H9 (cell line): ENCODE measurements around the gene LRP1B. TPM values are rescaled to one million over a fixed set of nuclear protein-coding genes. Genes with fewer than 3 reads are reported as not detected.

Experiments
- DNase-seq: peaks from one replicate; pipeline ENCODE4 v3.0.0-alpha.2; 2017
- H2AFZ ChIP-seq: one replicate; pipeline ENCODE4 v1.6.1; 2013; ENCODE audit warnings: mild to moderate bottlenecking, low read length, control low read depth, moderate library complexity
- H2AK5ac ChIP-seq: 2 replicates; pipeline ENCODE4 v1.6.1; 2013; ENCODE audit warnings: low read length, control low read depth, mixed read lengths; ENCODE audit not compliant: insufficient read length
- H2BK120ac ChIP-seq: one replicate; pipeline ENCODE4 v1.6.1; 2013; ENCODE audit warnings: low read depth, mild to moderate bottlenecking, low read length, control low read depth, inconsistent platforms; ENCODE audit not compliant: poor library complexity, severe bottlenecking
- H2BK12ac ChIP-seq: 2 replicates; pipeline ENCODE4 v1.6.1; 2013; ENCODE audit warnings: low read length, control low read depth, mixed read lengths, low read depth; ENCODE audit not compliant: insufficient read length
- H2BK15ac ChIP-seq: 2 replicates; pipeline ENCODE4 v1.6.1; 2013; ENCODE audit warnings: low read depth, low read length, control low read depth
- H2BK20ac ChIP-seq: one replicate; pipeline ENCODE4 v1.6.1; 2013; ENCODE audit warnings: low read depth, mild to moderate bottlenecking, low read length, control low read depth, inconsistent platforms; ENCODE audit not compliant: poor library complexity, severe bottlenecking
- H2BK5ac ChIP-seq: 2 replicates; pipeline ENCODE4 v1.6.1; 2013; ENCODE audit warnings: low read length, control low read depth, mixed read lengths; ENCODE audit not compliant: insufficient read length
- H3K14ac ChIP-seq: 2 replicates; pipeline ENCODE4 v1.6.1; 2013; ENCODE audit warnings: low read length, control low read depth; ENCODE audit not compliant: insufficient read depth
- H3K18ac ChIP-seq: 2 replicates; pipeline ENCODE4 v1.6.1; 2013; ENCODE audit warnings: low read depth, mild to moderate bottlenecking, mixed read lengths, low read length, control low read depth; ENCODE audit not compliant: insufficient read length
- H3K23ac ChIP-seq: 2 replicates; pipeline ENCODE4 v1.6.1; 2013; ENCODE audit warnings: low read length, control low read depth, mixed read lengths, low read depth; ENCODE audit not compliant: insufficient read length
- H3K23me2 ChIP-seq: 2 replicates; pipeline ENCODE4 v1.6.1; 2013; ENCODE audit warnings: low read depth, mild to moderate bottlenecking, mixed read lengths, low read length, control low read depth; ENCODE audit not compliant: insufficient read length, poor library complexity, severe bottlenecking
- H3K27ac ChIP-seq: 2 replicates; pipeline ENCODE4 v1.5.1; 2013; ENCODE audit warnings: low read length, control low read depth, mixed read lengths, low read depth; ENCODE audit not compliant: insufficient read length
- H3K27me3 ChIP-seq: 2 replicates; pipeline ENCODE4 v1.6.1; 2013; ENCODE audit warnings: low read length, control low read depth, inconsistent platforms; ENCODE audit not compliant: insufficient read depth
- H3K4ac ChIP-seq: 2 replicates; pipeline ENCODE4 v1.6.1; 2013; ENCODE audit warnings: low read depth, mild to moderate bottlenecking, control low read depth, inconsistent platforms, low read length, moderate library complexity
- H3K4me1 ChIP-seq: 2 replicates; pipeline ENCODE4 v1.6.1; 2013; ENCODE audit warnings: low read length, control low read depth, inconsistent platforms; ENCODE audit not compliant: insufficient read depth
- H3K4me2 ChIP-seq: 2 replicates; pipeline ENCODE4 v1.6.1; 2013; ENCODE audit warnings: low read length, control low read depth, mixed read lengths; ENCODE audit not compliant: insufficient read length, insufficient read depth
- H3K56ac ChIP-seq: 2 replicates; pipeline ENCODE4 v1.6.1; 2013; ENCODE audit warnings: low read depth, mild to moderate bottlenecking, mixed read lengths, low read length, control low read depth; ENCODE audit not compliant: insufficient read length
- H3K79me1 ChIP-seq: 2 replicates; pipeline ENCODE4 v1.6.1; 2013; ENCODE audit warnings: low read depth, mild to moderate bottlenecking, moderate library complexity, low read length, control low read depth, inconsistent platforms; ENCODE audit not compliant: insufficient read depth, poor library complexity, severe bottlenecking
- H3K79me2 ChIP-seq: 2 replicates; pipeline ENCODE4 v1.6.1; 2013; ENCODE audit warnings: low read length, control low read depth, inconsistent platforms; ENCODE audit not compliant: insufficient read depth
- H3K9ac ChIP-seq: 2 replicates; pipeline ENCODE4 v1.6.1; 2013; ENCODE audit warnings: low read length, control low read depth, mixed read lengths; ENCODE audit not compliant: insufficient read length; ENCODE audit errors: extremely low read depth
- H3K9me3 ChIP-seq: one replicate; pipeline ENCODE4 v1.6.1; 2013; ENCODE audit warnings: low read depth, low read length, inconsistent platforms; ENCODE audit not compliant: control insufficient read depth
- H3T11ph ChIP-seq: one replicate; pipeline ENCODE4 v1.6.1; 2013; ENCODE audit warnings: mild to moderate bottlenecking, low read length, control low read depth, inconsistent platforms
- H4K20me1 ChIP-seq: one replicate; pipeline ENCODE4 v1.6.1; 2013; ENCODE audit not compliant: control insufficient read depth, insufficient read length, insufficient read depth
- H4K5ac ChIP-seq: 2 replicates; pipeline ENCODE4 v1.6.1; 2013; ENCODE audit warnings: low read depth, mild to moderate bottlenecking, mixed read lengths, low read length, control low read depth; ENCODE audit not compliant: insufficient read length
- H4K8ac ChIP-seq: replicated peaks from 2 replicates; pipeline ENCODE4 v1.6.1; 2013; ENCODE audit warnings: low read length, control low read depth, mixed read lengths, low read depth; ENCODE audit not compliant: insufficient read length
- H4K91ac ChIP-seq: 2 replicates; pipeline ENCODE4 v1.6.1; 2013; ENCODE audit warnings: low read depth, mild to moderate bottlenecking, moderate library complexity, mixed read lengths, low read length, control low read depth; ENCODE audit not compliant: insufficient read length
- H3K27ac Mint-ChIP-seq, 3 experiments: 2 replicates in 2 of 3; 3 replicates in 1 of 3; pipeline ENCODE4 v1.8.0; 2020 to 2021; ENCODE audit warnings: mixed read lengths in 3 of 3, mild to moderate bottlenecking in 1 of 3, moderate library complexity in 1 of 3
- H3K27me3 Mint-ChIP-seq: 2 replicates; pipeline ENCODE4 v1.8.0; 2021; ENCODE audit warnings: low read depth, mild to moderate bottlenecking, moderate library complexity, mixed read lengths
- H3K36me3 Mint-ChIP-seq, 3 experiments: 2 replicates in 2 of 3; 3 replicates in 1 of 3; pipeline ENCODE4 v1.8.0; 2020 to 2021; ENCODE audit warnings: low read depth in 3 of 3, mixed read lengths in 3 of 3; ENCODE audit not compliant: insufficient read depth in 1 of 3
- H3K4me1 Mint-ChIP-seq, 2 experiments: 2 replicates each; pipeline ENCODE4 v1.8.0; 2020; ENCODE audit warnings: mixed read lengths in 2 of 2
- H3K4me3 Mint-ChIP-seq, 2 experiments: 2 replicates in 1 of 2; 3 replicates in 1 of 2; pipeline ENCODE4 v1.8.0; 2020 to 2021; ENCODE audit warnings: mild to moderate bottlenecking in 2 of 2, mixed read lengths in 2 of 2, moderate library complexity in 1 of 2
- H3K9me3 Mint-ChIP-seq, 2 experiments: 2 replicates in 1 of 2; 3 replicates in 1 of 2; pipeline ENCODE4 v1.8.0; 2020; ENCODE audit warnings: mild to moderate bottlenecking in 2 of 2, mixed read lengths in 2 of 2, moderate library complexity in 1 of 2
- WGBS: extraction: QIAGEN DNeasy Blood & Tissue Kit; methylation state at CpG from one replicate; pipeline ENCODE4 v1.1.7; 2013; ENCODE audit warnings: missing lambda C conversion rate, low lambda C conversion rate, mixed read lengths; ENCODE audit not compliant: insufficient read length; ENCODE audit errors: extremely low coverage; 5-methylcytosine and 5-hydroxymethylcytosine counted together
- total RNA-seq: library from RNA; stranded (reverse); gene quantifications from 2 replicates; pipeline ENCODE4 v1.2.1, GENCODE V29; 2021
- TF ChIP-seq, protein P1 (sequence below): fragments of 200-600 bp; sonication (generic); conservative IDR thresholded peaks from 3 replicates; pipeline ENCODE4 v1.8.0; 2021; ENCODE audit warnings: antibody characterized with exemption, mild to moderate bottlenecking

Gene LRP1B
- total RNA-seq, 1 experiment from 2014 or later = not detected

DNA sequence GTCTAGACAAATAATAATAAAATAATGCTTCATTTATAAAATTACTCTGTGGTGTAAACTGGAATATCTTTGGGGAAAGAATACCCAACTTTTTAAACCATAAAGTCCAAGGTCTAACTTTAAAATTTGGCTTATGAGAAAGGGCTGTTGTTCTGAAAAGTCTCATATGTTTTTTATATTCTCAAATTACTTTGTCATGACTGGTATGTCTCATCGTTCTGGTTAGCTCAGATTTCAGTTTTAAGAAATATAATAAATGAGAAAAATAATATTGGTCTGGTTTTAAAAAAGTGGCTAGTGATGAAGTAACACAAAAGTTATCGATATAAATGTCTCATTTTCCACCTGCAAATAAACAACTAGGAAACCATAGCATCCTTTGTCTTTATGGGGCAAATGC is 1658.1 kb downstream of the LRP1B start:
- H3K56ac ChIP-seq = no peak overlapping the region
- Mint-ChIP-seq H3K36me3 (no peaks in the 10 kb centered on the region; a peak in 1 of 7 replicates), H3K27me3 (no peaks in the 10 kb centered on the region), H3K4me3 (no peak overlapping the region), H3K4me1 (peaks cover 9 to 10% of the 10 kb centered on the region in 2 experiments), H3K27ac (no peak overlapping the region; a peak in 1 of 7 replicates), H3K9me3 (no peaks in the 10 kb centered on the region)
- no peak overlapping the region for H3K4ac ChIP-seq
- no peaks in the 10 kb centered on the region for H3K9me3 ChIP-seq
- no peak overlapping the region for H3T11ph ChIP-seq
- H2BK5ac ChIP-seq = no peak overlapping the region
- no peak overlapping the region for H3K4me2 ChIP-seq
- H2BK20ac ChIP-seq = no peak overlapping the region
- H3K79me1 ChIP-seq = no peaks in the 10 kb centered on the region
- H3K14ac ChIP-seq = no peak overlapping the region
- no peak overlapping the region for H2BK15ac ChIP-seq
- no peak overlapping the region for H3K9ac ChIP-seq
- no peak overlapping the region for H2BK120ac ChIP-seq
- DNase-seq = no peak
- no peak overlapping the region for H4K8ac ChIP-seq
- H3K23ac ChIP-seq = no peak overlapping the region
- H2AFZ ChIP-seq = no peak overlapping the region
- no peak overlapping the region for H4K91ac ChIP-seq
- TF ChIP-seq, protein P1, sequence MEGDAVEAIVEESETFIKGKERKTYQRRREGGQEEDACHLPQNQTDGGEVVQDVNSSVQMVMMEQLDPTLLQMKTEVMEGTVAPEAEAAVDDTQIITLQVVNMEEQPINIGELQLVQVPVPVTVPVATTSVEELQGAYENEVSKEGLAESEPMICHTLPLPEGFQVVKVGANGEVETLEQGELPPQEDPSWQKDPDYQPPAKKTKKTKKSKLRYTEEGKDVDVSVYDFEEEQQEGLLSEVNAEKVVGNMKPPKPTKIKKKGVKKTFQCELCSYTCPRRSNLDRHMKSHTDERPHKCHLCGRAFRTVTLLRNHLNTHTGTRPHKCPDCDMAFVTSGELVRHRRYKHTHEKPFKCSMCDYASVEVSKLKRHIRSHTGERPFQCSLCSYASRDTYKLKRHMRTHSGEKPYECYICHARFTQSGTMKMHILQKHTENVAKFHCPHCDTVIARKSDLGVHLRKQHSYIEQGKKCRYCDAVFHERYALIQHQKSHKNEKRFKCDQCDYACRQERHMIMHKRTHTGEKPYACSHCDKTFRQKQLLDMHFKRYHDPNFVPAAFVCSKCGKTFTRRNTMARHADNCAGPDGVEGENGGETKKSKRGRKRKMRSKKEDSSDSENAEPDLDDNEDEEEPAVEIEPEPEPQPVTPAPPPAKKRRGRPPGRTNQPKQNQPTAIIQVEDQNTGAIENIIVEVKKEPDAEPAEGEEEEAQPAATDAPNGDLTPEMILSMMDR = no peak
- no peaks in the 10 kb centered on the region for H3K23me2 ChIP-seq
- H3K4me1 ChIP-seq = no peaks in the 10 kb centered on the region
- no peak overlapping the region for H2BK12ac ChIP-seq
- no peaks in the 10 kb centered on the region for H4K20me1 ChIP-seq
- H4K5ac ChIP-seq = no peak overlapping the region
- H3K79me2 ChIP-seq = no peaks in the 10 kb centered on the region
- no peaks in the 10 kb centered on the region for H3K27me3 ChIP-seq
- no CpG with 5 or more reads among the region's 2 CpGs for WGBS
- H2AK5ac ChIP-seq = no peak overlapping the region
- H3K27ac ChIP-seq = no peak overlapping the region
- no peak overlapping the region for H3K18ac ChIP-seq
